H9 (cell line): ENCODE results near the gene KCNAB1. TPM values are rescaled to one million over a fixed set of nuclear protein-coding genes. Genes with fewer than 3 reads are reported as not detected.

ENCODE experiments used
- DNase-seq: peaks from one replicate; pipeline ENCODE4 v3.0.0-alpha.2; 2017
- H2AFZ ChIP-seq: one replicate; pipeline ENCODE4 v1.6.1; 2013; ENCODE audit warnings: mild to moderate bottlenecking, low read length, control low read depth, moderate library complexity
- H2AK5ac ChIP-seq: 2 replicates; pipeline ENCODE4 v1.6.1; 2013; ENCODE audit warnings: low read length, control low read depth, mixed read lengths; ENCODE audit not compliant: insufficient read length
- H2BK120ac ChIP-seq: one replicate; pipeline ENCODE4 v1.6.1; 2013; ENCODE audit warnings: low read depth, mild to moderate bottlenecking, low read length, control low read depth, inconsistent platforms; ENCODE audit not compliant: poor library complexity, severe bottlenecking
- H2BK12ac ChIP-seq: 2 replicates; pipeline ENCODE4 v1.6.1; 2013; ENCODE audit warnings: low read length, control low read depth, mixed read lengths, low read depth; ENCODE audit not compliant: insufficient read length
- H2BK15ac ChIP-seq: 2 replicates; pipeline ENCODE4 v1.6.1; 2013; ENCODE audit warnings: low read depth, low read length, control low read depth
- H2BK20ac ChIP-seq: one replicate; pipeline ENCODE4 v1.6.1; 2013; ENCODE audit warnings: low read depth, mild to moderate bottlenecking, low read length, control low read depth, inconsistent platforms; ENCODE audit not compliant: poor library complexity, severe bottlenecking
- H2BK5ac ChIP-seq: 2 replicates; pipeline ENCODE4 v1.6.1; 2013; ENCODE audit warnings: low read length, control low read depth, mixed read lengths; ENCODE audit not compliant: insufficient read length
- H3K14ac ChIP-seq: 2 replicates; pipeline ENCODE4 v1.6.1; 2013; ENCODE audit warnings: low read length, control low read depth; ENCODE audit not compliant: insufficient read depth
- H3K18ac ChIP-seq: 2 replicates; pipeline ENCODE4 v1.6.1; 2013; ENCODE audit warnings: low read depth, mild to moderate bottlenecking, mixed read lengths, low read length, control low read depth; ENCODE audit not compliant: insufficient read length
- H3K23ac ChIP-seq: 2 replicates; pipeline ENCODE4 v1.6.1; 2013; ENCODE audit warnings: low read length, control low read depth, mixed read lengths, low read depth; ENCODE audit not compliant: insufficient read length
- H3K23me2 ChIP-seq: 2 replicates; pipeline ENCODE4 v1.6.1; 2013; ENCODE audit warnings: low read depth, mild to moderate bottlenecking, mixed read lengths, low read length, control low read depth; ENCODE audit not compliant: insufficient read length, poor library complexity, severe bottlenecking
- H3K27ac ChIP-seq: 2 replicates; pipeline ENCODE4 v1.5.1; 2013; ENCODE audit warnings: low read length, control low read depth, mixed read lengths, low read depth; ENCODE audit not compliant: insufficient read length
- H3K27me3 ChIP-seq: 2 replicates; pipeline ENCODE4 v1.6.1; 2013; ENCODE audit warnings: low read length, control low read depth, inconsistent platforms; ENCODE audit not compliant: insufficient read depth
- H3K4ac ChIP-seq: 2 replicates; pipeline ENCODE4 v1.6.1; 2013; ENCODE audit warnings: low read depth, mild to moderate bottlenecking, control low read depth, inconsistent platforms, low read length, moderate library complexity
- H3K4me1 ChIP-seq: 2 replicates; pipeline ENCODE4 v1.6.1; 2013; ENCODE audit warnings: low read length, control low read depth, inconsistent platforms; ENCODE audit not compliant: insufficient read depth
- H3K4me2 ChIP-seq: 2 replicates; pipeline ENCODE4 v1.6.1; 2013; ENCODE audit warnings: low read length, control low read depth, mixed read lengths; ENCODE audit not compliant: insufficient read length, insufficient read depth
- H3K56ac ChIP-seq: 2 replicates; pipeline ENCODE4 v1.6.1; 2013; ENCODE audit warnings: low read depth, mild to moderate bottlenecking, mixed read lengths, low read length, control low read depth; ENCODE audit not compliant: insufficient read length
- H3K79me1 ChIP-seq: 2 replicates; pipeline ENCODE4 v1.6.1; 2013; ENCODE audit warnings: low read depth, mild to moderate bottlenecking, moderate library complexity, low read length, control low read depth, inconsistent platforms; ENCODE audit not compliant: insufficient read depth, poor library complexity, severe bottlenecking
- H3K79me2 ChIP-seq: 2 replicates; pipeline ENCODE4 v1.6.1; 2013; ENCODE audit warnings: low read length, control low read depth, inconsistent platforms; ENCODE audit not compliant: insufficient read depth
- H3K9ac ChIP-seq: 2 replicates; pipeline ENCODE4 v1.6.1; 2013; ENCODE audit warnings: low read length, control low read depth, mixed read lengths; ENCODE audit not compliant: insufficient read length; ENCODE audit errors: extremely low read depth
- H3K9me3 ChIP-seq: one replicate; pipeline ENCODE4 v1.6.1; 2013; ENCODE audit warnings: low read depth, low read length, inconsistent platforms; ENCODE audit not compliant: control insufficient read depth
- H3T11ph ChIP-seq: one replicate; pipeline ENCODE4 v1.6.1; 2013; ENCODE audit warnings: mild to moderate bottlenecking, low read length, control low read depth, inconsistent platforms
- H4K20me1 ChIP-seq: one replicate; pipeline ENCODE4 v1.6.1; 2013; ENCODE audit not compliant: control insufficient read depth, insufficient read length, insufficient read depth
- H4K5ac ChIP-seq: 2 replicates; pipeline ENCODE4 v1.6.1; 2013; ENCODE audit warnings: low read depth, mild to moderate bottlenecking, mixed read lengths, low read length, control low read depth; ENCODE audit not compliant: insufficient read length
- H4K8ac ChIP-seq: replicated peaks from 2 replicates; pipeline ENCODE4 v1.6.1; 2013; ENCODE audit warnings: low read length, control low read depth, mixed read lengths, low read depth; ENCODE audit not compliant: insufficient read length
- H4K91ac ChIP-seq: 2 replicates; pipeline ENCODE4 v1.6.1; 2013; ENCODE audit warnings: low read depth, mild to moderate bottlenecking, moderate library complexity, mixed read lengths, low read length, control low read depth; ENCODE audit not compliant: insufficient read length
- H3K27ac Mint-ChIP-seq, 3 experiments: 2 replicates in 2 of 3; 3 replicates in 1 of 3; pipeline ENCODE4 v1.8.0; 2020 to 2021; ENCODE audit warnings: mixed read lengths in 3 of 3, mild to moderate bottlenecking in 1 of 3, moderate library complexity in 1 of 3
- H3K27me3 Mint-ChIP-seq: 2 replicates; pipeline ENCODE4 v1.8.0; 2021; ENCODE audit warnings: low read depth, mild to moderate bottlenecking, moderate library complexity, mixed read lengths
- H3K36me3 Mint-ChIP-seq, 3 experiments: 2 replicates in 2 of 3; 3 replicates in 1 of 3; pipeline ENCODE4 v1.8.0; 2020 to 2021; ENCODE audit warnings: low read depth in 3 of 3, mixed read lengths in 3 of 3; ENCODE audit not compliant: insufficient read depth in 1 of 3
- H3K4me1 Mint-ChIP-seq, 2 experiments: 2 replicates each; pipeline ENCODE4 v1.8.0; 2020; ENCODE audit warnings: mixed read lengths in 2 of 2
- H3K4me3 Mint-ChIP-seq, 2 experiments: 2 replicates in 1 of 2; 3 replicates in 1 of 2; pipeline ENCODE4 v1.8.0; 2020 to 2021; ENCODE audit warnings: mild to moderate bottlenecking in 2 of 2, mixed read lengths in 2 of 2, moderate library complexity in 1 of 2
- H3K9me3 Mint-ChIP-seq, 2 experiments: 2 replicates in 1 of 2; 3 replicates in 1 of 2; pipeline ENCODE4 v1.8.0; 2020; ENCODE audit warnings: mild to moderate bottlenecking in 2 of 2, mixed read lengths in 2 of 2, moderate library complexity in 1 of 2
- WGBS: extraction: QIAGEN DNeasy Blood & Tissue Kit; methylation state at CpG from one replicate; pipeline ENCODE4 v1.1.7; 2013; ENCODE audit warnings: missing lambda C conversion rate, low lambda C conversion rate, mixed read lengths; ENCODE audit not compliant: insufficient read length; ENCODE audit errors: extremely low coverage; 5-methylcytosine and 5-hydroxymethylcytosine counted together
- total RNA-seq: library from RNA; stranded (reverse); gene quantifications from 2 replicates; pipeline ENCODE4 v1.2.1, GENCODE V29; 2021
- TF ChIP-seq, protein P1 (sequence below): fragments of 200-600 bp; sonication (generic); conservative IDR thresholded peaks from 3 replicates; pipeline ENCODE4 v1.8.0; 2021; ENCODE audit warnings: antibody characterized with exemption, mild to moderate bottlenecking

Gene KCNAB1
- total RNA-seq, 1 experiment from 2014 or later = 3.7 TPM

DNA sequence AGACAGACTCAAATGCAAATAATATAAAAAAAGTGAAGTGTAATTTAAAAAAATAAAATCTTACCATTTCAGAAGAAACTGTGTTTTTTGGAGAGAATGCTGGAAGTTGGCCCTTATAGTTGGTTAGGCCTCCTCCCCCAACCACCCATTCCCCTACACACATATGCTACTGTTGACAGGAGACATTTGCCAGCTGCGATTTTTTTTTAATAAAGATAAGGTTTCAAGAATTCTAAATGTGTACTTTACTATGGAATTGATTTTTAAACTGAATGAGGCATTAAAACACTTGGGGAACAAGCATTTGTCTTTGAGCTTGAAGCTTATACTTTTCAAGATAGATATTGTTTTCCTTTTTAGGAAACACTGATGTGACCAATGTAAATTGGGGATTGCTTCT, 438.9 kb downstream of the KCNAB1 start:
- Histone ChIP-seq H3K14ac (no peak overlapping the region), H2BK15ac (no peak overlapping the region), H4K5ac (no peak overlapping the region), H4K20me1 (no peaks in the 10 kb centered on the region), H3K79me2 (peaks cover 4% of the 10 kb centered on the region; the same call in 1 of the 2 replicates), H3K56ac (no peak overlapping the region), H2AK5ac (no peak overlapping the region), H3T11ph (no peak overlapping the region), H3K23ac (no peak overlapping the region), H3K79me1 (no peaks in the 10 kb centered on the region), H4K91ac (no peak overlapping the region), H3K4ac (no peak overlapping the region), H3K4me2 (no peak overlapping the region), H3K9me3 (no peaks in the 10 kb centered on the region), H3K27ac (no peak overlapping the region), H2BK12ac (no peak overlapping the region), H2BK5ac (no peak overlapping the region), H3K9ac (no peak overlapping the region), H3K4me1 (no peaks in the 10 kb centered on the region), H2BK120ac (no peak overlapping the region), H2BK20ac (no peak overlapping the region), H4K8ac (no peak overlapping the region), H2AFZ (no peak overlapping the region), H3K18ac (no peak overlapping the region), H3K23me2 (peaks cover 4% of the 10 kb centered on the region), H3K27me3 (no peaks in the 10 kb centered on the region)
- H3K27me3 Mint-ChIP-seq = peaks cover 5% of the 10 kb centered on the region
- no peak overlapping the region for H3K4me3 Mint-ChIP-seq
- no CpG with 5 or more reads among the region's 1 CpG for WGBS
- no peak overlapping the region for H3K27ac Mint-ChIP-seq
- H3K36me3 Mint-ChIP-seq = no peaks in the 10 kb centered on the region
- no peak for DNase-seq
- H3K4me1 Mint-ChIP-seq = peaks cover 8 to 12% of the 10 kb centered on the region in 2 experiments
- TF ChIP-seq, protein P1, sequence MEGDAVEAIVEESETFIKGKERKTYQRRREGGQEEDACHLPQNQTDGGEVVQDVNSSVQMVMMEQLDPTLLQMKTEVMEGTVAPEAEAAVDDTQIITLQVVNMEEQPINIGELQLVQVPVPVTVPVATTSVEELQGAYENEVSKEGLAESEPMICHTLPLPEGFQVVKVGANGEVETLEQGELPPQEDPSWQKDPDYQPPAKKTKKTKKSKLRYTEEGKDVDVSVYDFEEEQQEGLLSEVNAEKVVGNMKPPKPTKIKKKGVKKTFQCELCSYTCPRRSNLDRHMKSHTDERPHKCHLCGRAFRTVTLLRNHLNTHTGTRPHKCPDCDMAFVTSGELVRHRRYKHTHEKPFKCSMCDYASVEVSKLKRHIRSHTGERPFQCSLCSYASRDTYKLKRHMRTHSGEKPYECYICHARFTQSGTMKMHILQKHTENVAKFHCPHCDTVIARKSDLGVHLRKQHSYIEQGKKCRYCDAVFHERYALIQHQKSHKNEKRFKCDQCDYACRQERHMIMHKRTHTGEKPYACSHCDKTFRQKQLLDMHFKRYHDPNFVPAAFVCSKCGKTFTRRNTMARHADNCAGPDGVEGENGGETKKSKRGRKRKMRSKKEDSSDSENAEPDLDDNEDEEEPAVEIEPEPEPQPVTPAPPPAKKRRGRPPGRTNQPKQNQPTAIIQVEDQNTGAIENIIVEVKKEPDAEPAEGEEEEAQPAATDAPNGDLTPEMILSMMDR = no peak
- H3K9me3 Mint-ChIP-seq = no peaks in the 10 kb centered on the region
